Measurements from ENCODE around the gene CALM1.

The CALM1 gene

DNA sequence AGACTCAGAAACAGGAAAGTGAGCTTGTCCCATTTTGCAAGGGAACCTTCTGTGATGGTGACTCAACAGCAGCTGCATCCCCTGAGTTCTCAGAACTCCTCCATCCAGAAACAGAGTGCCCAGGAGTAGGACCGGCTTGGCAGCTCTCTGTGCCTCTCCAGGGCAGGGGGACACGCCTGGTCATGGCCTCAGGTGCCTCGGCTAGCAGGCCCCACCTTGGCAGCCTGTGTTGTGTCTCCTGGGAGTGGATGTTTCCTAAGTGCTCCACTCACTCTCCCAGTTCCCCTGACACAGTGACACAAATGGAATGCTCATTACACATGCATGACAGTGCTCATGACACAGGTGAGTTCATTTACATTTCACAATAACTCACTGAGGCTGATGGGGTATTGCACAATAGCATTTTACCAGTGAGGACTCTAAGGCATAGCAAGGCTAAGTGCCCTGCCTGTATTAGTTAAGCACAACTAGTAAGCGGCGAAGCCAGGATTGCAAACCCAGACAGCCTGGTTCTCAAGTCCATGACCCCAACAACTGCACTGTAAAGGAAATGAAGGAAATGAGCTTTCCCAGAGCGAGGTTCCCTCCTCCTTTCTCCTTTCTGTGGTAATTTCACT, 47.4 kb downstream of the CALM1 start:
- DNase-seq, result no peak

DNA sequence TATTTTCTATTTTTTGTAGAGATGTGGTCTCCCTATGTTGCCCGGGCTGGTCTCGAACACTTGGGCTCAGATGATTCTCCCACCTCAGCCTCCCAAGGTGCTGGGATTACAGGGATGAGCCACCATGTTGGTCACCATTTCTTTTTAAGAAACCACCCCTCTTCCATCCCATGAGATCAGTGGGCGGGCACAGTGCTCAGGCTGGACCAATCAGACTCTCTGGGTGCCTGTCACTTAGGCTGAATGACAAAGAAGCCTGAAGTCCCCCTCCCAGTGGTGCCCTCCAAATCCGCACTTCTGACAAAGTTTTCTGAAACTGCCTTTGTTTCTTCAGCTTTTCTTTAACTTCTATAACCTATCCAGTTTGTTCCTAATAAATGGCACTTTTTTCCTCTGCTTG, 48.2 kb downstream of the CALM1 start:
- no peak for DNase-seq

GRCh38 chr14:90446405-90446804, 49.6 kb downstream of the CALM1 start:
- no peak for DNase-seq

DNA sequence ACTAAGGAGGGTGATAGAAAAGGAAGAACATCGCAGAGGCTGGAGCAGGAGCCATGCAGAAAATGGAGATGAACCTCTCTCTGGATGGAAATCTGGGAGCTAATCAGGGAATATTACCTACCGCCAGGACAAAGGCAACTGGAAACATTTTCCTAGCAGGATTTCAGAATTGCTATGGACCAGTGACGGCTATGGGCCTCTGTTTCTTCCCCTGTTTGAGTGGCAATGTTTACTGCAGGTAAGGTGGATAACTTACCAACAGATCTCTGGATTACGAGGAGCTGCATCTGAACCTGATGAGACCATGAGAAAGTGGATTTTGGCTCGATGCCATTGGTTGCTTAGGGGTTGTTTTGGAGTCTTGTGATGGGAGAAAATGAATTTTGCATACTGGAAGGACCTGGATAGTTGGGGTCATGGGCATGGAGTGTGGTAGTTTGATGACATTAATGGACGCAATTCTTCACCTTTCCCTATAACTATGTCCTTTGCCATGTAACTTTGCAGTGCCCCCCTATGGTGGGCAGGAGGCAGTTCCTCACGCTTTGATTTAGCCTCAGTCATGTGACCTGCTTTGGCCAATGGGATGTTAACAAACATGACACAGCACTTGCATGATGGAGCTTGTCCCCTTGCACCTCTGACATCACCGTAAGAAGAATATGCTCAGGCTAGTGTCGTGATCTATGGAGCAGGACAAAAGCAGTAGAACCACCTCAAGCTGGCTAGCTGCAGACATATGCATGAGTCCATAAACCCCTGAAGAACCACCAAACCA, 51.1 kb downstream of the CALM1 start:
- no peak for DNase-seq

DNA sequence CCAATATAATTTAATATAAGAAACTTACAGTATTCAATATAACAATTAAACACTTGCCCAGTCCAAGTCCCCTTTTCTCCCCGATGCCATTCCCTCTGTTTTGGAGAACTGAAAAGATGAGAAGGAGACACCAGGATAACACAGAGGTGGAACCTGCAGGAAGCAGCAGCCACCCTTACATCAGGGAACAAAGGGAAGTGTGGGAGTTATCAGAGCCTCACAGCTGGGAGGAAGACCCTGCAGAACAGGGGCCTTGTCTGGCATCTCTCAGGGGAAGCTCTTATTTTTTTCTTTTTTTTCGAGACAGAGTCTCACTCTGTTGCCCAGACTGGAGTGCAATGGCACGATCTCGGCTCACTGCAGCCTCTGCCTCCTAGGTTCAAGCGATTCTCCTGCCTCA, 52.6 kb downstream of the CALM1 start:
- no peak for DNase-seq

DNA sequence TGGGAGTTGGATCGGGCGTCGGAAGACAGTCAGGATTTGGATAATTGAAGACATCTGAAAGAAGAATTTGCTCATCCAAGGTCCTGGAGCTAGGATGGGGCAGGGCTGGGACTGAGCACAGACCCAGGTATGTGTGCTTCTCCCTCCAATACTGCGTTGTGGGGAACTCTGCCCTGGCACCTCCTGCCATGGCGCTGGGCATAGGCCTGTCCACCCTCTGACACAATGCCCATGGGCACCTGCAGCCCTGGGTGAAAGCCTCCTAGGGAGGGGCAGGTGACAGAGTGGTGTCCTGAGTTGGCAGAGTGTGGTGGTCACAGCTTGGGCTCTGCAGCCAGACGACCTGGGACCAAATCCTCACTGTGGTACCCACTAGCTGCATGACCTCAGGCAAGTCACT, 53.3 kb downstream of the CALM1 start:
- no peak for DNase-seq

GRCh38 chr14:90450667-90451066, 53.8 kb downstream of the CALM1 start:
- DNase-seq, result no peak

DNA sequence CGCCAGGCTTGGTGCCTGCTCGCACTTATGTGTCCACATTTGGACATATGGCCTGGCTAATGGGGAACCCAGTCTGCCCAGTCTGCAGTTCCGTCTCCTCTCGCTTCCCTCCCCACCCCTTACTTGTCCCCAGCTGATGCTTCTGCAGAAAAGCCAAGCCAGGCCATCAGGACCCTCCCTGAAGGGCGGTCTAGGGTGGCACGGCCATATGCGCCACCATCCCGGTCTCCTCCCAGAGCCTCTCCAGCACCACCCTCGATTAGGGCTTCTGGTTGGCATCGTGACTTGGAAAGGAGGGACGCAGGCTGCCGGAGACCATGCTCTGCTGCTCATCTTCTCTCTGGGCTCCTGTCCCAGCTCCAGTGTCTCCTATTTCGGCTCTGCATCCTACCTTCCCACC, 54.6 kb downstream of the CALM1 start:
- DNase-seq, result no peak

DNA sequence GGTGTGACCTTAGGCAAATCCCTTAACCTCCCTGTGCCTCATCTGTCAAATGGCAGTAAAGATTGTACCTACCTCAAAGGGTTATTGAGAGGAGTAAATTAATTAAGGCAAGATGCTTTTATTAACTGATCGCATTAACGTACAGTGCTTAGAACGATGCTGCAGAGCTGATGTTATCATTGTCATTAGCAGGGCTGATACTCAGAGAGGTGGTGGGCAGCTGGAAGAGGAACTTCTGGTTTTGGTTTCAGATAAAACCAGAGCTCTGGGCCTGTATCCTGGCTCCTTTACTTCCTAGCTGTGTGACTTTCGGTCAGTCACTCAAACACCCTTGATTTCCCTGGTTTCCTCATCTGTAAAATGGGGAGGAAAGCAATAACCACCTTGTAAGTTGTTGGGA, 55.1 kb downstream of the CALM1 start:
- DNase-seq, result no peak

DNA sequence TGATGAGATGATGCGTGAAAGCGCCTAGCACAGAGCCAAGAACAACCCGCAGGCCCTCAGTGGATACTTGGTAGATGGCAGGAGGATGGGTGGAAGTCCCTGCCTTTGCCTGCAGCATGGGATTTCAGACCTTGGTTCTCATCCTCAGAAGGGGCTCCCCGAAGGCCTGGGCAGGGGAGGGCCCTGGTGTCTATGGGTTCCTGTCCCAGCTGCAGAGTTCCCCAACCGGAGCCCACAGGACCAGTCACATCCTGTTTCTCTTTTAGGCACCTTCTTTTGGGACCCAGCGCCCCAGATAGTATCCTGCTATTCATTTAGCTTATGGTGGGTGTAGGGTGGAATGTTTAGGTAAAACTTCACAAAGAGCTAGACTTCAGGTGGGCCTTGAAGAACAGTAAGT, 55.5 kb downstream of the CALM1 start:
- no peak for DNase-seq

DNA sequence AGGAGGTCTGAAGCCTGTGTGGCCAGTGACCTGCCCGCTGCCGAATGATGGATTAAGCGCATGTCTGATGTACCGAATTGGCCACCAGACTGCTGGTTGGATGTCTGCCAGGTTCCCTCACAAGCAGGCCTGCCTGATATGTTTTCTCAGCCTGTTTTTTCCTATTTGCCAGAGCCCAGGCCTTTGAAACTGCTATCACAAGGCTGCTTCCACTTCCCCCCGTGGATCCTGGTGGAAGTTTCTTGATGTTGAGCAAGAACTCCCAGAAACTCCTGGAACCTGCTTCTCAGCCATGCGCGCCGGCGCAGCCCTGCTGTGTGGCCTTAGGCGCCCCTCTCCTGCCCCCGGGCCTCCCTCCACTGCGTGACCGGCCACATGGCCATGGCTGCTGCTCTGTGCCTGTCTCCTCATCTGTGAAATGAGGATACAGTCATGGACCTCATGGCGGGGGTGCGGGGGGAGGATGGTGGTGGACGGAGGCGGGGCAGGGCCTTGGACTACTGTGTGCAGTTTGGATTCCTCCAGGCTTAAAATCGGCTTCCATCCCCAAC, 56.6 kb downstream of the CALM1 start:
- DNase-seq, result no peak

DNA sequence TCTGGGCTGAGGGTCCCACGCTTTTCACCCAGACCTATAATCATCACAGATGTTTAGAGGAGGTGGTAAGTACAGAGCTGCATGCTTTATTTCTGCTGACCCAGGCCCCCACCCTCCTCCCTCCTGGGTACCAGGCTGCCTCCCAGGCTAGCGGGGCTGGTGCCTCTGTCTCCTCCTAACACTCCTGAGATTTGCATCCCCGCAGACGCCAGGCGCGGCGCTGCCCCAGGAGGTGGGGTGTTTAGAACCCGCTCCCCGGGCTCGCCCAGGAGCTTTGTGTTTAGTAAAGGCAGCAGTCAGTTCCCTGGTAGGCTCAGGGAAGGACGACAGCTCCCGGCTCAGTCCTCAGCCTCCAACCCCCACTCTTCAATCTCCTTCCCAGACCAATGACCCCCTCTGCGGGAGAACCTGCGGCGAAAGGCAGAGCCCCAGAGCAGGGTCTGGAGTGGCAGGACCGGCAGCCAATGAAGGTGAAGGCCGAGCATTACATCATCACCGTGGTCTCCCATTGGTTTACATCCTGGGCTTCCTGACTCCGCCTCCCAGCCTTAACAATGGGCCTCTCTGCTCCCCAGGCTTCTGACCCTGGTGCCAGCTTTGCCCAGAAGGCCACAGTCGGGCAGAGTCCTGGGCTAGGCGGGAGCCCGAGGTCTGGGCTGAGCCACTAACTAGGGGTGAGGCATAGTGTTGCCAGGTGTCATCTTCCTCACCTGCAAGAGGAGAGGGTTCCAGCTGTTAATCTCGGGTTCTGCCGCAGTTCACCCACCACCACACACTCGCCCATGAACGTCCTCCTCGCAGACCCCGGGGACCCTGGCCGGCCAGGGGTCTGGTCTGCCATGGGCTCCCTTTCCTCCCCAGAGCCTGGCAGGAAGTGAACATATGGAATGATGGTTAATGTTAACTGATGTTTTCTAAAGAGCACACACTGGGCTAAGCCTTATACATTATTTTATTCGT, 57.5 kb downstream of the CALM1 start:
- peak; percentile 18 for DNase-seq

- no peak for DNase-seq
These were observed 58.3 kb downstream of the CALM1 start for GRCh38 chr14:90455100-90455571.

- DNase-seq, result no peak
These were observed 59.7 kb downstream of the CALM1 start for GRCh38 chr14:90456551-90456950.

GRCh38 chr14:90457186-90457585, 60.4 kb downstream of the CALM1 start:
- no peak for DNase-seq
